SK-N-MC (cell line): ENCODE results near the gene H2AZ2.

Experiments
- EZH2 ChIP-seq: fragments of 200-600 bp; sonication (generic); IDR thresholded peaks from one replicate; pipeline ENCODE4 v1.6.1; 2017; ENCODE audit warnings: antibody characterized with exemption
- FOXP2 ChIP-seq: optimal IDR thresholded peaks from 2 replicates; pipeline ENCODE3; 2011; ENCODE audit warnings: mild to moderate bottlenecking, moderate library complexity; ENCODE audit not compliant: insufficient read depth; ENCODE audit errors: extremely low read length, control extremely low read depth
- POLR2AphosphoS5 ChIP-seq: IDR thresholded peaks from 2 replicates; pipeline ENCODE4 v1.6.1; 2012; ENCODE audit warnings: mild to moderate bottlenecking, low read depth, low read length, borderline replicate concordance

- TF ChIP-seq EZH2: no peak
- no peak for TF ChIP-seq POLR2AphosphoS5
- no peak for TF ChIP-seq FOXP2
Measured at GRCh38 chr7:44872787-44873186, 24.9 kb upstream of the H2AZ2 start.
